22Rv1 (cell line): ENCODE results near the gene EIF4G3.
"Not testable (repeated sequence)": the region's sequence is repeated elsewhere in the genome, so short reads cannot be mapped to it uniquely, and the experiment has no call there.

Experiments
- ZFX ChIP-seq: fragments of 450-650 bp; IDR thresholded peaks from 2 replicates; pipeline ENCODE4 v1.6.1; 2017; ENCODE audit warnings: antibody characterized with exemption, borderline replicate concordance
- TF ChIP-seq, protein P1 (sequence below): fragments of 450-650 bp; IDR thresholded peaks from 2 replicates; pipeline ENCODE4 v1.5.1; 2017; ENCODE audit warnings: mild to moderate bottlenecking

DNA sequence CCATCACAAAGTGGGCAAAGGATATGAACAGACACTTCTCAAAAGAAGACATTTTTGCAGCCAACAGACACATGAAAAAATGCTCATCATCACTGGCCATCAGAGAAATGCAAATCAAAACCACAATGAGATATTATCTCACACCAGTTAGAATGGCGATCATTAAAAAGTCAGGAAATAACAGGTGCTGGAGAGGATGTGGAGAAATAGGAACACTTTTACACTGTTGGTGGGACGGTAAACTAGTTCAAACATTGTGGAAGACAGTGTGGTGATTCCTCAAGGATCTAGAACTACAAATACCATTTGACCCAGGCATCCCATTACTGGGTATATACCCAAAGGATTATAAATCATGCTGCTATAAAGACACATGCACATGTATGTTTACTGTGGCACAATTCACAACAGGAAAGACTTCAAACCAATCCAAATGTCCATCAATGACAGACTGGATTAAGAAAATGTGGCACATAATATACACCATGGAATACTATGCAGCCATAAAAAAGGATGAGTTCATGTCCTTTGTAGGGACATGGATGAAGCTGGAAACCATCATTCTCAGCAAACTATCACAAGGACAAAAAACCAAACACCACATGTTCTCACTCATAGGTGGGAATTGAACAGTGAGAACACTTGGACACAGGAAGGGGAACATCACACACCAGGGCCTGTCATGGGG lies 83.3 kb downstream of the EIF4G3 start:
- TF ChIP-seq, protein P1, sequence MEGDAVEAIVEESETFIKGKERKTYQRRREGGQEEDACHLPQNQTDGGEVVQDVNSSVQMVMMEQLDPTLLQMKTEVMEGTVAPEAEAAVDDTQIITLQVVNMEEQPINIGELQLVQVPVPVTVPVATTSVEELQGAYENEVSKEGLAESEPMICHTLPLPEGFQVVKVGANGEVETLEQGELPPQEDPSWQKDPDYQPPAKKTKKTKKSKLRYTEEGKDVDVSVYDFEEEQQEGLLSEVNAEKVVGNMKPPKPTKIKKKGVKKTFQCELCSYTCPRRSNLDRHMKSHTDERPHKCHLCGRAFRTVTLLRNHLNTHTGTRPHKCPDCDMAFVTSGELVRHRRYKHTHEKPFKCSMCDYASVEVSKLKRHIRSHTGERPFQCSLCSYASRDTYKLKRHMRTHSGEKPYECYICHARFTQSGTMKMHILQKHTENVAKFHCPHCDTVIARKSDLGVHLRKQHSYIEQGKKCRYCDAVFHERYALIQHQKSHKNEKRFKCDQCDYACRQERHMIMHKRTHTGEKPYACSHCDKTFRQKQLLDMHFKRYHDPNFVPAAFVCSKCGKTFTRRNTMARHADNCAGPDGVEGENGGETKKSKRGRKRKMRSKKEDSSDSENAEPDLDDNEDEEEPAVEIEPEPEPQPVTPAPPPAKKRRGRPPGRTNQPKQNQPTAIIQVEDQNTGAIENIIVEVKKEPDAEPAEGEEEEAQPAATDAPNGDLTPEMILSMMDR, result not testable (repeated sequence)
- TF ChIP-seq ZFX, result not testable (repeated sequence)
